ENCODE measurements around the gene CTAG2.
"Not testable (repeated sequence)": the region's sequence is repeated elsewhere in the genome, so short reads cannot be mapped to it uniquely, and the experiment has no call there.

The CTAG2 gene

GRCh38 chrX:154649503-154650220 lies 3.7 kb downstream of the CTAG2 start:
- in situ Hi-C loops (cut with HindIII; ENCODE audit: low sequenced_read_pairs), result no loop called here
- no peak for DNase-seq (ENCODE audit: low read depth)
- no peak for TF ChIP-seq CTCF (IDR thresholded peaks at IDR 0.05; ENCODE audit: low read depth, low read length, missing control alignments)
- no peak overlapping the region for H3K4me3 ChIP-seq (ENCODE audit: low read depth, low read length)

DNA sequence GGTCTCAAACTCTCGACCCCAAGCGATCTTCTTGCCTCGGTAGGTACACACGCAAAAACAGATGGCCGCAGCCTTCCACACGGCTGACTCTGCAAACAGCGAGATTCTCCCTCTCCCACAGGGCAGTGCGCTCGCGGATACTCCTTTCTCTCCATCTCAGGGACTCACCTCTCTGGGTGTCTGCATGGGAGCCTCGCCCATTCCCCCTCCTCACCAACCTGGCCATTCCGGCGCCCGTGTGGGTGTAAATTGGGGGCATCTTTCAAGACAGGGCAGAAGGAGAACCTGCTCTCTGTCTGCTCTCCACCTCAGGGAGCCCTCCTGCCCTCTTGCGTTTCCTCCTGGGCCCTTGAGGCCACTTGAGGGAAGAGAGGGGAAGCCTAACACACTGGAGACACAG lies 4.4 kb downstream of the CTAG2 start:
- in situ Hi-C loops (cut with HindIII; ENCODE audit: low sequenced_read_pairs), result no loop called here
- H3K4me3 ChIP-seq (ENCODE audit: low read depth, low read length), result no peak overlapping the region
- no peak for TF ChIP-seq CTCF (IDR thresholded peaks at IDR 0.05; ENCODE audit: low read depth, low read length, missing control alignments)
- no peak for DNase-seq (ENCODE audit: low read depth)

DNA sequence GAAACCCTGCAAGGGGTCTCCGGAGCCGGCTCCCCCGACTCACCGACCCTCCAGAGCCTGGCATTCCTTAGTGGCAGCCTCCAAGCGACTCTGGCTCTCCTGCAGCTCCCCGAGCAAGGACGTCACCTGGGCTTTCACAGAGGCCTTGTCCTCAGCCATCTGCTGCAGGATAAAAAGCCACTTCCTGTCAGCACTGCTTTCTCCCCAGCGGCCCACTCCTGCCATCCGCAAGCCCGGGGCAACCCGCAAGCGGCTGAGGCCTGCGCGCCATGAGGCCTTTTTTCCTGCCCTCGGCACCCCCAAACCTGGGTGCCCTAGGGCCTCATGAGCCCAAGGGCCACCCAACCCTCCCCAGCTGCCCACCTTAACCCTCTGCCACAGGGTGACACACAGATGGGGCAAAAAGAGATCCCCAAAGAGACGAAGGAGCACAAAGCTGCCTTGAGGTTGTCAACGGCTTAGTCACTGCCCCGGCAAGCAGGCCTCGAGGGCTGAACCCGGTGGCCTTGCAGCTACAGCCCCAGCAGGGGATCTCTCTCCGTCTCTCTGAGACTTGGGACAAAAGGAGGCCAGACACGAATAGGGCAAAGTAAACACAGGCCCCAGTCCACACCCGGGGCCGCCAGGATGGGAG lies 7.5 kb downstream of the CTAG2 start:
- in situ Hi-C loops (cut with HindIII; ENCODE audit: low sequenced_read_pairs); DNase-seq (ENCODE audit: low read depth); H3K4me3 ChIP-seq (ENCODE audit: low read depth, low read length): not testable (repeated sequence)

DNA sequence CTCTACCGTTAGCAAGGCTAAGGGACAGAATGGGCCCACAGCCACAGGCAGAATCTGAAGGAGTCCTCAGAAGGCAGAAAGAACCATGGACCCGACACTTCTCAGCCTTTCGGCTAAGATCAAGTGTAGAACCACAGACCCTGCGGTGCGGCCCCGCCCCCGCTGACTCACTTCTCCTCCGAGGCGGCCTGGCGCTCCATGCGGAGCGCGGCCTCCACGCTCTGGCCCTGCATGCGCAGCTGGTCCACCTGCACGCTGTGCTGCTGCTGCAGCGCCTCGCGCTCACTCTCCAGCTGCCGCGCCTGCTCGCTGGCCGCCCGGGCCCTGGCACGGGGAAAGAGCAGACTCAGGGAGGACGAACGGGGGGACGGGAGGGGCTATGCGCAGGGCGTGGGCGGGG lies 9.7 kb downstream of the CTAG2 start:
- DNase-seq (ENCODE audit: low read depth); H3K4me3 ChIP-seq (ENCODE audit: low read depth, low read length); in situ Hi-C loops (cut with HindIII; ENCODE audit: low sequenced_read_pairs): not testable (repeated sequence)

DNA sequence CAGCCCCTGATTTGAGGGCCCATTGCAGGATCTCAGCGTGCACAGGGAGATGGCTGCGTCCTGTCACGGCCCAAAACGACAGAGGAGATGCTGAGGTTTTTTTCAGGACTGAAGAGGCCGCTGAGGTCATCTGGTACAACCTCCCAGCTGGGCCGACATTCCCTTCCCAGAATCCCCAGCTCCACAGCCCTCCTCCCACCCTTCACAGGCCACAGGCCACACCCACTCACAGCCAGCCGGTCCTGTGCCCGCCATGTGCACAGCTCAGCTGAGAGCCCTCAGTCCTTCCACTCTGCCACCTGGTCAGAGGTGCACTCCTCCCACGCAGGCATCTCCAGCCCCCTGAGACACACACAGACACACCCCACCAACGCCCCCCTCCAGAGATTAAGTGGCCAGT lies 11.6 kb downstream of the CTAG2 start:
- H3K4me3 ChIP-seq (ENCODE audit: low read depth, low read length); in situ Hi-C loops (cut with HindIII; ENCODE audit: low sequenced_read_pairs); DNase-seq (ENCODE audit: low read depth): not testable (repeated sequence)

DNA sequence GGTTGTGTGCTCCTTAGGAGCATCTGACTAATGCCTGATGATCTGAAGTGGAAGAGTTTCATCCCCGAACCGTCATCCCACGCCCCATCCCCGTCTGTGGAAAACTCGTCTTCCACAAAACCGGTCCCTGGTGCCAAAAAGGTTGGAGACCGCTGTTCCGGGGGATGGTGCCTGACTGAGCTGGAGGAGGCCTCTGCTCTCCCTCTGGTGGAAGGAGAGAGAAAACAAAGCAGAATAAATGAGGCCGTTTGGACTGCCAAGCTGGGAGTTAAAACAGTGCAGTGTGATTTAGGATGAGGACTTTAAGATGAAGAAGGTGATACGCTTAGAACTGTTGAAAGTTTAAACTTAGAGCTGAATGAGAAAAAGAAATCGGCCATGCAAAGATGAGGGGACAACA lies 19.7 kb downstream of the CTAG2 start:
- H3K4me3 ChIP-seq (ENCODE audit: low read depth, low read length); DNase-seq (ENCODE audit: low read depth); in situ Hi-C loops (cut with HindIII; ENCODE audit: low sequenced_read_pairs): not testable (repeated sequence)

- in situ Hi-C loops (cut with HindIII; ENCODE audit: low sequenced_read_pairs); H3K4me3 ChIP-seq (ENCODE audit: low read depth, low read length); DNase-seq (ENCODE audit: low read depth): not testable (repeated sequence)
Observed at GRCh38 chrX:154630949-154631348, 22.4 kb downstream of the CTAG2 start.

- in situ Hi-C loops (cut with HindIII; ENCODE audit: low sequenced_read_pairs); H3K4me3 ChIP-seq (ENCODE audit: low read depth, low read length); DNase-seq (ENCODE audit: low read depth): not testable (repeated sequence)
Observed at GRCh38 chrX:154628960-154629359, 24.4 kb downstream of the CTAG2 start.

DNA sequence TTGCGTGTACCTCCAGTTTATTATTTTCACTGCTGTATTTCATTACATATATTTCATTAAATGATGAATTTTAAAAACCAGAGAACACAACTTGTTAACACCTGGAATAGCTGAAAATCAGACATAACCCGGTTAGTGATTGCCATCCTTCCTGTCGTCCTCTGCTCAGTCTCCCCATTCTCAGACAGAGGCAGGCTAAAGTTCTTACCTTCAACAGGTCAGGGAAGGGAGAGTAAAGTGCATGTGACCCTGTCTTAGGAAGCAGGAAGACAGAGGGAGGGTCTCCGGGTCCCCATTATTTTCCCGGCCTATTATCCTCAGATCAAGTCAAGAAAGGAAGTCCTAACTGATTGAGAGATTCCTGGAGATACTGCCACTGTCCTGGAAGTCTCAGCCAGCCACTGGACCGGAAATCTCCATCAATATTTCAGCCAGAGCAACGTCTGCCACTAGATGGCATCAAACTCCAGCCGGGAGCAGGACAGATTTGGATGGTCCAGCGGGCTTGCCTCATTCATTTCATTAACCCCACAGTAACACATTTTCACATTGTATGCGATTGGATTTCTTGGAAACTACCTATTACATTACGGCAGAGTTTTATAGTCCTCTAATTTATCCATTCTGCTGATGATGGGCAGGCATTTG lies 32.5 kb downstream of the CTAG2 start:
- H3K4me3 ChIP-seq (ENCODE audit: low read depth, low read length); DNase-seq (ENCODE audit: low read depth); in situ Hi-C loops (cut with HindIII; ENCODE audit: low sequenced_read_pairs): not testable (repeated sequence)

DNA sequence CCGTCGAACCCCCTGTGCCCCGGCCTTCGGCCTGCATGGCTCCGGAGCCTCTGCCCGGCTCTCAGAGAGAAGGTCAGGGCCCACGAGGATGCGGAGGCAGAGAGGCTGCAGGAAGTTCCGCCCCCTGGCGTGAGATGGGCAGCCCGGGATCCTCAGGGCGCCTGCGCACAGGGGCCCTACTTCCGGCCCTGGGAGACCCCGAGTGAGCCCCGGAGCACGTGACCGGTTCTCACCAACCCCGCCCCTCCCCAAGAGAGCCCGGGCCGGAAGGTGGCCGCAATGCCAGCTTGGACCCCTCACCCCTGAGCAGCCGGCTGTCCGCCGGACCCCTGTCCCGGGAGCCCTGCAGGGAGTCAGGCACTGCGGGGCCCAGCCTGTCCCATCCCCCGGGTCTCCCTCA lies 34.2 kb downstream of the CTAG2 start, which contains the start of gene CTAG1B:
TSS of gene CTAG1B (minus strand) at position 101 of the 400 bp plus-strand sequence. CDS start at position 37, 64 bp downstream.
- DNase-seq (ENCODE audit: low read depth); H3K4me3 ChIP-seq (ENCODE audit: low read depth, low read length); in situ Hi-C loops (cut with HindIII; ENCODE audit: low sequenced_read_pairs): not testable (repeated sequence)

DNA sequence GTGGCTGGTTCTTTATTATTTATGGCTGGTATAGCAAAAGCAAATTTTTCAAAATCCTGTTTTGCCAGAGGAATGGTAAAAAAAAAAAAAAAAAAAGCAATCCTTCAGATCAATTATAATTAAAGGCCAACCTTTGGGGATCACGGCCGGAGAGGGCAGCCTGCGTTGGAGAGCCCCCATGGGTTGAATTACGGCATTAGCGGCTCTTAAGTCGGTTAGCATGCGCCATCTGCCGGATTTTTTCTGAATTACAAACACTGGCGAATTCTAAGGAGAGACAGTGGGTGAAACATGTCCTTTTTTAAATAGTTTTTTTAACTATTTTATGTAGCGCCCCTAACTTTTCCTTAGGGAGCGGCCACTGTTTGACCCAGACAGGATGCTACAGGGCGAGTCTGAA lies 39.8 kb downstream of the CTAG2 start:
- H3K4me3 ChIP-seq (ENCODE audit: low read depth, low read length); in situ Hi-C loops (cut with HindIII; ENCODE audit: low sequenced_read_pairs); DNase-seq (ENCODE audit: low read depth): not testable (repeated sequence)

GRCh38 chrX:154611146-154611545 lies 42.2 kb downstream of the CTAG2 start:
- H3K4me3 ChIP-seq (ENCODE audit: low read depth, low read length); DNase-seq (ENCODE audit: low read depth); in situ Hi-C loops (cut with HindIII; ENCODE audit: low sequenced_read_pairs): not testable (repeated sequence)

DNA sequence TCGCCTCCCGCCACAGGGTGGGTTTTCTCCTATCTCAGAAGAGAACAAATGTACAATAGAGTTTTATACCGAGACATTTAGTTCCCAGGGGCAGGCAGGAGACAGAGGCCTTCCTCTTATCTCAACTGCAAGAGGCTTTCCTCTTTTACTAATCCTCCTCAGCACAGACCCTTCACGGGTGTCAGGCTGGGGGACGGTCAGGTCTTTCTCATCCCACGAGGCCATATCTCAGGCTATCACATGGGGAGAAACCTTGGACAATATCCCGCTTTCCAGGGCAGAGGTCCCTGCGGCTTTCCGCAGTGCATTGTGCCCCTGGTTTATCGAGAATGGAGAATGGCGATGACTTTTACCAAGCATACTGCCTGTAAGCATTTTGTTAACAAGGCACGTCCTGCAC lies 44.6 kb downstream of the CTAG2 start:
- H3K4me3 ChIP-seq (ENCODE audit: low read depth, low read length); in situ Hi-C loops (cut with HindIII; ENCODE audit: low sequenced_read_pairs); DNase-seq (ENCODE audit: low read depth): not testable (repeated sequence)

DNA sequence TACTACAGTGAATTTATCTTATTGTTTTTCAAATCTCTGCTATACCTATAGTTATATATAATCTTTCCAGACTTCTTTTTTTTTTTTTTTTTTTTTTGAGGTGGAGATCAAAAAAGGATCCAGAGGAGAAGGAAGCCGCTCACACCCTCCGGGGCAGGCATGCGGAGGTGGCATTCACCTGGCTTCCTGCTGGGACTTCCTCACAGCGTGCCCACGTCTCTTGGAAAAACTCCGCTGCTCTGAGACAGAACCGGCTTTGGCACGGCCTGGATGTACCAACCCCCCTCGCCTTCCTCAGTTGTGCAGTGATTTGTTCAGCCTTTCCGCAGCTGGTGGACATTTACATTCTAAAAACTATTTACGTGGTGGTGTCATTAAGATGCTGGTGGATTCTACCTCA lies 45.4 kb downstream of the CTAG2 start:
- in situ Hi-C loops (cut with HindIII; ENCODE audit: low sequenced_read_pairs); H3K4me3 ChIP-seq (ENCODE audit: low read depth, low read length); DNase-seq (ENCODE audit: low read depth): not testable (repeated sequence)

All from astrocyte of the cerebellum (primary cell).